WERI-Rb-1 (cell line): ENCODE data around the gene TXNDC8.

Experiments used
- DNase-seq: peaks from one replicate; pipeline ENCODE4 v3.0.0-alpha.2; 2020
- H3K27ac ChIP-seq: fragments of 250-450 bp; sonication (Bioruptor Pico); 2 replicates; pipeline ENCODE4 v1.5.1; 2020; ENCODE audit warnings: mild to moderate bottlenecking, moderate library complexity
- H3K27me3 ChIP-seq: fragments of 250-450 bp; sonication (Bioruptor Pico); 2 replicates; pipeline ENCODE4 v1.5.1; 2021; ENCODE audit warnings: mild to moderate bottlenecking, low read depth, moderate library complexity; ENCODE audit not compliant: insufficient read depth, severe bottlenecking
- H3K36me3 ChIP-seq: fragments of 250-450 bp; sonication (Bioruptor Pico); 2 replicates; pipeline ENCODE4 v1.5.1; 2020; ENCODE audit warnings: mild to moderate bottlenecking, moderate library complexity
- H3K4me3 ChIP-seq: 2 replicates; pipeline ENCODE4 v1.5.1; 2011; ENCODE audit warnings: low read depth, mild to moderate bottlenecking, control low read depth, low read length
- H3K9me3 ChIP-seq: fragments of 250-450 bp; sonication (Bioruptor Pico); 2 replicates; pipeline ENCODE4 v1.5.1; 2021; ENCODE audit warnings: mild to moderate bottlenecking, moderate library complexity; ENCODE audit not compliant: severe bottlenecking
- TF ChIP-seq, protein P1 (sequence below): IDR thresholded peaks from 2 replicates; pipeline ENCODE4 v1.5.1; 2011; ENCODE audit warnings: low read depth, mild to moderate bottlenecking, control low read depth, inconsistent platforms, low read length

TXNDC8 gene

DNA sequence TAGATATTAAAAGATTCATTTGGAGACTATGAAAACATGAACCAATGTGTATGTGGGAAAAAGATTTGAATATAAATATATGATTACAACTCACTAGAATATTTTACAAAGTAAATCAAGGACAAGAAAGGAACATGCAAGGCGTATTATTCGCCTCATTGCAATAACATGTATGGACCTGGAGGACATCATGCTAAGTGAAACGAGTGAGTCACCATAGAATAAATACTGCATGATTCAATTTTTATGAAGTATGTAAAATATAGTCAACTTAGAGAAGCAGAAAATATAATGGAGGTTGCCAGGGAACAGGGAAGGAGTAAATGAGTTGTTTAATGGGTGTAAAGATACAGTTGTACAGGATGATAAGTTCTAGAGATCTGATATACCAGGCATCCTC lies 4.9 kb downstream of the TXNDC8 start:
- H3K27me3 ChIP-seq: peaks cover 96% of the 10 kb centered on the region
- peaks cover 3% of the 10 kb centered on the region for H3K9me3 ChIP-seq
- DNase-seq: no peak
- H3K36me3 ChIP-seq: no peaks in the 10 kb centered on the region
- H3K4me3 ChIP-seq: no peak overlapping the region
- TF ChIP-seq, protein P1, sequence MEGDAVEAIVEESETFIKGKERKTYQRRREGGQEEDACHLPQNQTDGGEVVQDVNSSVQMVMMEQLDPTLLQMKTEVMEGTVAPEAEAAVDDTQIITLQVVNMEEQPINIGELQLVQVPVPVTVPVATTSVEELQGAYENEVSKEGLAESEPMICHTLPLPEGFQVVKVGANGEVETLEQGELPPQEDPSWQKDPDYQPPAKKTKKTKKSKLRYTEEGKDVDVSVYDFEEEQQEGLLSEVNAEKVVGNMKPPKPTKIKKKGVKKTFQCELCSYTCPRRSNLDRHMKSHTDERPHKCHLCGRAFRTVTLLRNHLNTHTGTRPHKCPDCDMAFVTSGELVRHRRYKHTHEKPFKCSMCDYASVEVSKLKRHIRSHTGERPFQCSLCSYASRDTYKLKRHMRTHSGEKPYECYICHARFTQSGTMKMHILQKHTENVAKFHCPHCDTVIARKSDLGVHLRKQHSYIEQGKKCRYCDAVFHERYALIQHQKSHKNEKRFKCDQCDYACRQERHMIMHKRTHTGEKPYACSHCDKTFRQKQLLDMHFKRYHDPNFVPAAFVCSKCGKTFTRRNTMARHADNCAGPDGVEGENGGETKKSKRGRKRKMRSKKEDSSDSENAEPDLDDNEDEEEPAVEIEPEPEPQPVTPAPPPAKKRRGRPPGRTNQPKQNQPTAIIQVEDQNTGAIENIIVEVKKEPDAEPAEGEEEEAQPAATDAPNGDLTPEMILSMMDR: no peak
- H3K27ac ChIP-seq: no peak overlapping the region

GRCh38 chr9:110330484-110331105 lies 7.1 kb downstream of the TXNDC8 start:
- H3K27me3 ChIP-seq: peaks cover 96% of the 10 kb centered on the region
- no peaks in the 10 kb centered on the region for H3K36me3 ChIP-seq

GRCh38 chr9:110329639-110330230 lies 7.9 kb downstream of the TXNDC8 start:
- TF ChIP-seq, protein P1: no peak
- no peak overlapping the region for H3K27ac ChIP-seq
- H3K36me3 ChIP-seq: no peaks in the 10 kb centered on the region

More at GRCh38 chr9:110330484-110331105, 7.1 kb downstream of the TXNDC8 start:
- Histone ChIP-seq H3K9me3 (no peaks in the 10 kb centered on the region), H3K27ac (no peak overlapping the region), H3K4me3 (no peak overlapping the region)
- no peak for DNase-seq
- TF ChIP-seq, protein P1: no peak

DNA sequence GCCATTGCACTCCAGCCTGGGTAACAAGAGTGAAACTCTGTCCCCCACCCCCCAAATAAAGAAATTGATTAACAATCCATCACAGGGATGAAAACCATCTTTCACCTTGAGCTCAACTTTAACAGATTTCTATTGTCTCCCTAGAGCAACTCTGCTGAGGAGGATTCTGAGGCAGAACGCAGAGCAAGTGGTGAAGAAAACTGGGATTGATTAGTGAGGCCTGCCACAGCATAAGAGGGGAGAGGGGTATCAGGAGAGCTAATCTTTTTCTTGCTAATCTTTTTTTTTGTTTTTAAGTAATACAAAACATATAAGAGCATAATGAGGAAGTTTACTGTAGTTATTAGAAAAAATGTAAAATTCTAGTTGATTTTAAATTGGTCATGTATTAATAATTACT lies 8.9 kb downstream of the TXNDC8 start:
- H3K27me3 ChIP-seq: peaks cover 98% of the 10 kb centered on the region
- DNase-seq: no peak
- H3K27ac ChIP-seq: no peak overlapping the region
- no peaks in the 10 kb centered on the region for H3K36me3 ChIP-seq
- no peak overlapping the region for H3K4me3 ChIP-seq
- TF ChIP-seq, protein P1: no peak
- no peaks in the 10 kb centered on the region for H3K9me3 ChIP-seq

More at GRCh38 chr9:110329639-110330230, 7.9 kb downstream of the TXNDC8 start:
- no peak for DNase-seq
- H3K27me3 ChIP-seq: peaks cover 98% of the 10 kb centered on the region
- H3K4me3 ChIP-seq: no peak overlapping the region
- H3K9me3 ChIP-seq: no peaks in the 10 kb centered on the region

DNA sequence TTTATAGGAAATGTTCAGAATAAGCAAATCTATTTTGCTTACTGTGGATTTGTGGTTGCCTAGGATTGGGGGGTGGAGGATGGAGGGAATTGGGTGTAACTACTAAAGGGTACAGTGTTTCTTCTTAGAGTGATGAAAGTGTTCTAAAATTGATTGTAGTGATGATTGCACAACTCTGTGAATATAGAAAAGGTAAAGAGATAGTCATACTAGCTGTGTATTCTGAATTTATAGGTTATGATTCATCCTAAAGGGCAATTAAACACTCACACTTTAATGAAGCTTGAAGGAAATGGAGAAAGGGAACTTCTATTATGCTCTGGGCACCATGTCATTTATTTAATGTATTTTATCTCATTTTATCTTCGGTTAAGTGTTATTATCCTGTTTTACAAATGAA lies 9.9 kb downstream of the TXNDC8 start:
- H3K27me3 ChIP-seq: peaks cover 98% of the 10 kb centered on the region
- no peaks in the 10 kb centered on the region for H3K9me3 ChIP-seq
- DNase-seq: no peak
- H3K36me3 ChIP-seq: no peaks in the 10 kb centered on the region
- TF ChIP-seq, protein P1: no peak
- no peak overlapping the region for H3K4me3 ChIP-seq
- H3K27ac ChIP-seq: no peak overlapping the region
